Ramos (cell line): ENCODE results near the gene B3GNT5.

Experiments
- in situ Hi-C: fragments of 300-500 bp; cut with MboI; formaldehyde crosslinking; loops from one replicate; pipeline ENCODE4 v1.14.3; 2022; ENCODE audit warnings: low sequenced_read_pairs; ENCODE audit not compliant: unreplicated experiment

The B3GNT5 gene

GRCh38 chr3:183285828-183286457 lies 32.9 kb downstream of the B3GNT5 start:
- in situ Hi-C loops, result no loop called here

- in situ Hi-C loops, result no loop called here
These were observed 34.4 kb downstream of the B3GNT5 start for GRCh38 chr3:183287301-183287971.

- in situ Hi-C loops, result no loop called here
These were observed 35.1 kb downstream of the B3GNT5 start for GRCh38 chr3:183288117-183288516.

GRCh38 chr3:183290216-183290615 lies 37.2 kb downstream of the B3GNT5 start:
- in situ Hi-C loops, result no loop called here

GRCh38 chr3:183291497-183292031 lies 38.5 kb downstream of the B3GNT5 start:
- in situ Hi-C loops, result no loop called here

GRCh38 chr3:183293966-183294365 lies 40.9 kb downstream of the B3GNT5 start:
- in situ Hi-C loops, result no loop called here

GRCh38 chr3:183295211-183295610 lies 42.2 kb downstream of the B3GNT5 start:
- in situ Hi-C loops, result no loop called here

GRCh38 chr3:183296944-183297343 lies 43.9 kb downstream of the B3GNT5 start:
- in situ Hi-C loops, result no loop called here

GRCh38 chr3:183298701-183299153 lies 45.7 kb downstream of the B3GNT5 start:
- in situ Hi-C loops, result no loop called here

GRCh38 chr3:183299976-183300375 lies 46.9 kb downstream of the B3GNT5 start:
- in situ Hi-C loops, result no loop called here

- in situ Hi-C loops, result no loop called here
These were observed 48.0 kb downstream of the B3GNT5 start for GRCh38 chr3:183300996-183301562.

- in situ Hi-C loops, result no loop called here
These were observed 49.0 kb downstream of the B3GNT5 start for GRCh38 chr3:183301937-183302580.

GRCh38 chr3:183303690-183304089 lies 50.6 kb downstream of the B3GNT5 start:
- in situ Hi-C loops, result no loop called here

GRCh38 chr3:183306798-183307671 lies 54.0 kb downstream of the B3GNT5 start:
- in situ Hi-C loops, result no loop called here

GRCh38 chr3:183307749-183308148 lies 54.7 kb downstream of the B3GNT5 start:
- in situ Hi-C loops, result no loop called here

- in situ Hi-C loops, result no loop called here
These were observed 55.7 kb downstream of the B3GNT5 start for GRCh38 chr3:183308751-183309150.

- in situ Hi-C loops, result no loop called here
These were observed 56.2 kb downstream of the B3GNT5 start for GRCh38 chr3:183309276-183309675.

GRCh38 chr3:183310936-183311335 lies 57.9 kb downstream of the B3GNT5 start:
- in situ Hi-C loops, result no loop called here

- in situ Hi-C loops, result no loop called here
These were observed 59.4 kb downstream of the B3GNT5 start for GRCh38 chr3:183312433-183312832.

GRCh38 chr3:183313351-183313750 lies 60.3 kb downstream of the B3GNT5 start:
- in situ Hi-C loops, result no loop called here
